A549 (cell line): ENCODE measurements around the gene RSPH6A.

ENCODE experiments used
- BHLHE40 ChIP-seq: IDR thresholded peaks from 2 replicates; pipeline ENCODE4 v1.6.1; 2012; ENCODE audit warnings: low read depth, low read length, inconsistent platforms
- CEBPB ChIP-seq, 2 experiments: fragments of >200 bp in 1 of 2; sonication (Bioruptor Twin) in 1 of 2; formaldehyde crosslinking in 1 of 2; IDR thresholded peaks; 2 replicates each; pipeline ENCODE4 v1.6.1; 2012 to 2016
- CHD4 ChIP-seq: fragments of 200-600 bp; sonication (generic); IDR thresholded peaks from 2 replicates; pipeline ENCODE4 v1.6.1; 2016; ENCODE audit warnings: antibody characterized with exemption, mild to moderate bottlenecking, borderline replicate concordance
- CTCF ChIP-seq: fragments of >200 bp; sonication (Bioruptor Twin); formaldehyde crosslinking; IDR thresholded peaks from 3 replicates; pipeline ENCODE4 v1.5.1; 2016
- EP300 ChIP-seq, 2 experiments: fragments of >200 bp; sonication (Bioruptor Twin); formaldehyde crosslinking; IDR thresholded peaks; 2 replicates in 1 of 2; 3 replicates in 1 of 2; pipeline ENCODE4 v1.6.1; 2016 to 2017
- KDM1A ChIP-seq: fragments of 200-600 bp; sonication (generic); IDR thresholded peaks from 2 replicates; pipeline ENCODE4 v1.6.1; 2016; ENCODE audit warnings: low read depth, mild to moderate bottlenecking
- MAZ ChIP-seq: fragments of 150-350 bp; IDR thresholded peaks from 2 replicates; pipeline ENCODE4 v1.6.1; 2014; ENCODE audit warnings: antibody characterized with exemption, low read depth, low read length, borderline replicate concordance
- POLR2A ChIP-seq: IDR thresholded peaks from 2 replicates; pipeline ENCODE4 v1.6.1; 2012; ENCODE audit warnings: mild to moderate bottlenecking, low read length
- RAD21 ChIP-seq, 2 experiments: fragments of >200 bp in 1 of 2; sonication (Bioruptor Twin) in 1 of 2; formaldehyde crosslinking in 1 of 2; IDR thresholded peaks in 1 of 2; conservative IDR thresholded peaks in 1 of 2; 2 replicates in 1 of 2; 3 replicates in 1 of 2; pipeline ENCODE4 v1.6.1; 2012 to 2018; ENCODE audit warnings: inconsistent platforms in 1 of 2
- RARB ChIP-seq: fragments of 250-450 bp; sonication (Bioruptor Pico); IDR thresholded peaks from 2 replicates; pipeline ENCODE4 v1.8.0; 2021; ENCODE audit warnings: mild to moderate bottlenecking, moderate library complexity
- RFX5 ChIP-seq: fragments of 450-650 bp; IDR thresholded peaks from 2 replicates; pipeline ENCODE4 v1.7.1; 2014; ENCODE audit warnings: antibody characterized with exemption, mild to moderate bottlenecking, moderate library complexity
- RNF2 ChIP-seq: fragments of 200-600 bp; sonication (generic); IDR thresholded peaks from 2 replicates; pipeline ENCODE4 v1.6.1; 2016; ENCODE audit warnings: low read depth, mild to moderate bottlenecking, antibody characterized with exemption, moderate library complexity, borderline replicate concordance
- SMC3 ChIP-seq: fragments of >200 bp; sonication (Bioruptor Twin); formaldehyde crosslinking; IDR thresholded peaks from 3 replicates; pipeline ENCODE4 v1.6.1; 2018; ENCODE audit warnings: inconsistent platforms
- ZC3H11A ChIP-seq: fragments of 450-650 bp; IDR thresholded peaks from 2 replicates; pipeline ENCODE4 v1.6.1; 2014; ENCODE audit warnings: antibody characterized with exemption, mild to moderate bottlenecking

GRCh38 chr19:45809643-45810159 lies 5.4 kb downstream of the RSPH6A start:
- TF ChIP-seq ZC3H11A (no peak), CTCF (no peak), EP300 (IDR thresholded peaks at IDR 0.05) (no peak), BHLHE40 (no peak), POLR2A (no peak), KDM1A (no peak), CEBPB (IDR thresholded peaks at IDR 0.05) (0 out of 4 replicates have a peak, but pooled peaks of 1 of the 2 experiments have one; percentile 8), RAD21 (conservative IDR thresholded peaks at IDR 0.05 in 1 of 2, IDR thresholded peaks at IDR 0.05 in 1 of 2) (no peak), CHD4 (no peak), SMC3 (no peak), RNF2 (no peak), MAZ (no peak), RFX5 (peak; percentile 24; the same call in 1 of the 2 replicates), RARB (CRISPR knock-in tag) (no peak)
